ENCODE results near the gene ARSB. TPM values are rescaled to one million over a fixed set of nuclear protein-coding genes. Genes with fewer than 3 reads are reported as not detected.
"Not testable (repeated sequence)": the region's sequence is repeated elsewhere in the genome, so short reads cannot be mapped to it uniquely, and the experiment has no call there.

ARSB gene
- total RNA-seq, 2 donors from 2014 or later: 5.0 to 8.2 TPM

GRCh38 chr5:78753093-78753531 is 232.0 kb downstream of the ARSB start:
- Mint-ChIP-seq H3K9me3 (no peaks in the 10 kb centered on the region), H3K27ac (peak overlapping the region in 1 of 2 donors; percentile 57), H3K36me3 (no peaks in the 10 kb centered on the region)
- ATAC-seq (no peak), DNase-seq (ENCODE audit: low spot score in 2 of 2) (no peak)

- Mint-ChIP-seq H3K27ac (no peak overlapping the region), H3K36me3 (no peaks in the 10 kb centered on the region), H3K9me3 (no peaks in the 10 kb centered on the region)
- ATAC-seq (no peak), DNase-seq (ENCODE audit: low spot score in 2 of 2) (no peak)
Observed at GRCh38 chr5:78751872-78752271, 233.2 kb downstream of the ARSB start.

- ATAC-seq (no peak), DNase-seq (ENCODE audit: low spot score in 2 of 2) (no peak)
- H3K9me3 Mint-ChIP-seq: no peaks in the 10 kb centered on the region
- H3K27ac Mint-ChIP-seq: no peak overlapping the region
- H3K36me3 Mint-ChIP-seq: no peaks in the 10 kb centered on the region
Observed at GRCh38 chr5:78750281-78750680, 234.8 kb downstream of the ARSB start.

GRCh38 chr5:78747705-78748359 is 237.3 kb downstream of the ARSB start:
- Mint-ChIP-seq H3K9me3 (no peaks in the 10 kb centered on the region), H3K36me3 (no peaks in the 10 kb centered on the region), H3K27ac (no peak overlapping the region)
- DNase-seq (ENCODE audit: low spot score in 2 of 2) (no peak), ATAC-seq (no peak)

GRCh38 chr5:78747055-78747454 is 238.1 kb downstream of the ARSB start:
- Mint-ChIP-seq H3K27ac (no peak overlapping the region), H3K9me3 (no peaks in the 10 kb centered on the region), H3K36me3 (no peaks in the 10 kb centered on the region)
- DNase-seq (ENCODE audit: low spot score in 2 of 2) (no peak), ATAC-seq (no peak)

GRCh38 chr5:78746021-78746770 is 238.9 kb downstream of the ARSB start:
- DNase-seq (ENCODE audit: low spot score in 2 of 2) (no peak), ATAC-seq (no peak)
- H3K36me3 Mint-ChIP-seq: no peaks in the 10 kb centered on the region
- no peaks in the 10 kb centered on the region for H3K9me3 Mint-ChIP-seq
- no peak overlapping the region for H3K27ac Mint-ChIP-seq

- no peak for DNase-seq (ENCODE audit: low spot score in 2 of 2)
- Mint-ChIP-seq H3K9me3 (no peaks in the 10 kb centered on the region), H3K36me3 (no peaks in the 10 kb centered on the region), H3K27ac (no peak overlapping the region)
- ATAC-seq: no peak
Observed at GRCh38 chr5:78744951-78745534, 240.1 kb downstream of the ARSB start.

GRCh38 chr5:78741019-78741418 is 244.1 kb downstream of the ARSB start:
- Mint-ChIP-seq H3K27ac (no peak overlapping the region), H3K9me3 (no peaks in the 10 kb centered on the region), H3K36me3 (no peaks in the 10 kb centered on the region)
- no peak for DNase-seq (ENCODE audit: low spot score in 2 of 2)
- no peak for ATAC-seq

GRCh38 chr5:78738693-78739300 is 246.3 kb downstream of the ARSB start:
- no peaks in the 10 kb centered on the region for H3K36me3 Mint-ChIP-seq
- no peaks in the 10 kb centered on the region for H3K9me3 Mint-ChIP-seq
- ATAC-seq (no peak), DNase-seq (ENCODE audit: low spot score in 2 of 2) (no peak)
- no peak overlapping the region for H3K27ac Mint-ChIP-seq

GRCh38 chr5:78738104-78738503 is 247.0 kb downstream of the ARSB start:
- ATAC-seq (no peak), DNase-seq (ENCODE audit: low spot score in 2 of 2) (no peak)
- Mint-ChIP-seq H3K36me3 (no peaks in the 10 kb centered on the region), H3K9me3 (no peaks in the 10 kb centered on the region), H3K27ac (no peak overlapping the region)

GRCh38 chr5:78735834-78736463 is 249.2 kb downstream of the ARSB start:
- Mint-ChIP-seq H3K36me3 (no peaks in the 10 kb centered on the region), H3K27ac (no peak overlapping the region), H3K9me3 (no peaks in the 10 kb centered on the region)
- DNase-seq (ENCODE audit: low spot score in 2 of 2) (no peak), ATAC-seq (no peak)

- Mint-ChIP-seq H3K9me3 (peaks cover 0 to 3% of the 10 kb centered on the region in 2 donors), H3K27ac (no peak overlapping the region), H3K36me3 (no peaks in the 10 kb centered on the region)
- no peak for ATAC-seq
- DNase-seq (ENCODE audit: low spot score in 2 of 2): no peak
Observed at GRCh38 chr5:78734950-78735349, 250.2 kb downstream of the ARSB start.

GRCh38 chr5:78734094-78734845 is 250.8 kb downstream of the ARSB start:
- no peak for ATAC-seq
- Mint-ChIP-seq H3K9me3 (peaks cover 0 to 3% of the 10 kb centered on the region in 2 donors), H3K27ac (no peak overlapping the region), H3K36me3 (no peaks in the 10 kb centered on the region)
- DNase-seq (ENCODE audit: low spot score in 2 of 2): no peak

GRCh38 chr5:78732721-78733120 is 252.4 kb downstream of the ARSB start:
- not testable (repeated sequence) for H3K36me3 Mint-ChIP-seq; DNase-seq (ENCODE audit: low spot score in 2 of 2); H3K9me3 Mint-ChIP-seq; ATAC-seq; H3K27ac Mint-ChIP-seq

- no peak overlapping the region for H3K27ac Mint-ChIP-seq
- ATAC-seq (no peak), DNase-seq (ENCODE audit: low spot score in 2 of 2) (no peak)
- H3K36me3 Mint-ChIP-seq: no peaks in the 10 kb centered on the region
- peaks cover 0 to 3% of the 10 kb centered on the region in 2 donors for H3K9me3 Mint-ChIP-seq
Observed at GRCh38 chr5:78731884-78732283, 253.2 kb downstream of the ARSB start.
